ENCODE data around the gene RHBDD3.

DNA sequence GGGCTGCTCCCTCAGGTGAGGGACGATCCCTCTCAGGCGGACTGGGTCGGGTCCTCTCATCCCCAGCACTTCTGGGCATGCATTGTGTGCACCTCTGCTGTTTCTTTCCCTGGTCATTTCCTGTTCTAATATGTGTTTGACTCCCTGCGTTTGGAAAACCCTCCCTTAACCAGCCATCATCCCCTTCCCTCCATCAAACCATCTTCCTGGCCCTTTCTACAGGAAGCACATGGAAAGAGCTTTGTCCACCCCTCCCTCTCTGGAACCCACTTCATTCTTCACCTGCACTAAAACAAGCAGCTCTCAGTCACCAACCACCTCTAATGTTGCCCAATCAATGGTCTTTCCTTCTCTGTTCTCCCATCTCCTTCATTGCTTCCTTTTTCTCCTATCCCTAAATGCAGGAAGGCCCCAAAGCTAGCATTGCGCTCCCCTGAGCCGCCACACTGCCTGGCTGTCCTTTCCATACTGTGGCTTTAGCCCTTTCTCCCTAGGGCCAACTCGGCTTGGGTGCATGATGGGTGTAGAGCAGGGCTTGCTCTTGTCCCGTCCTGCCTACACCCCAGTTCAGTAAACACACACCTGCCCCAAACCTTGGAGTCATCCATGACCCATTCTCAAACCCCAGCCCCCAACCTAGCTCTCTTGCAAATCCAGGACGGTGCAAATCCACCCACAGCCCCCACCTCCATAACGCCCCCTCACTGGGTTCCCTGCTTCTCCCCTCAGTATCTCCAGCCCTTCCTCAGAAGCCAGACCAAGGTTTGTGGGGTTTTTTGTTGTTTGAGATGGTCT lies 33.2 kb upstream of the RHBDD3 start:
- TF ChIP-seq, protein P1, sequence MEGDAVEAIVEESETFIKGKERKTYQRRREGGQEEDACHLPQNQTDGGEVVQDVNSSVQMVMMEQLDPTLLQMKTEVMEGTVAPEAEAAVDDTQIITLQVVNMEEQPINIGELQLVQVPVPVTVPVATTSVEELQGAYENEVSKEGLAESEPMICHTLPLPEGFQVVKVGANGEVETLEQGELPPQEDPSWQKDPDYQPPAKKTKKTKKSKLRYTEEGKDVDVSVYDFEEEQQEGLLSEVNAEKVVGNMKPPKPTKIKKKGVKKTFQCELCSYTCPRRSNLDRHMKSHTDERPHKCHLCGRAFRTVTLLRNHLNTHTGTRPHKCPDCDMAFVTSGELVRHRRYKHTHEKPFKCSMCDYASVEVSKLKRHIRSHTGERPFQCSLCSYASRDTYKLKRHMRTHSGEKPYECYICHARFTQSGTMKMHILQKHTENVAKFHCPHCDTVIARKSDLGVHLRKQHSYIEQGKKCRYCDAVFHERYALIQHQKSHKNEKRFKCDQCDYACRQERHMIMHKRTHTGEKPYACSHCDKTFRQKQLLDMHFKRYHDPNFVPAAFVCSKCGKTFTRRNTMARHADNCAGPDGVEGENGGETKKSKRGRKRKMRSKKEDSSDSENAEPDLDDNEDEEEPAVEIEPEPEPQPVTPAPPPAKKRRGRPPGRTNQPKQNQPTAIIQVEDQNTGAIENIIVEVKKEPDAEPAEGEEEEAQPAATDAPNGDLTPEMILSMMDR (IDR thresholded peaks at IDR 0.05; ENCODE audit: insufficient read depth, low read depth, low read length): no peak
- TF ChIP-seq EZH2 (IDR thresholded peaks at IDR 0.05; ENCODE audit: insufficient read depth, low read length): no peak
